D721Med (cell line): ENCODE results near the gene NRP2.

Experiments used
- DNase-seq: peaks from one replicate; pipeline ENCODE4 v3.0.0; 2011; ENCODE audit warnings: low spot score; ENCODE audit not compliant: insufficient read length
- FAIRE-seq: peaks from 2 replicates; lab custom pipeline; 2011; peaks lifted over from hg19 to GRCh38; lab: Jason Lieb, UNC
- CTCF ChIP-seq: IDR thresholded peaks from 2 replicates; pipeline ENCODE4 v1.5.1; 2012; ENCODE audit warnings: mild to moderate bottlenecking, control low read depth; ENCODE audit not compliant: insufficient read depth; ENCODE audit errors: missing control alignments

The NRP2 gene

GRCh38 chr2:205654878-205655605, 27.3 kb upstream of the NRP2 start:
- TF ChIP-seq CTCF, result no peak
- DNase-seq (no peak), FAIRE-seq (no peak)

- FAIRE-seq (no peak), DNase-seq (no peak)
- no peak for TF ChIP-seq CTCF
These were observed 26.4 kb upstream of the NRP2 start for GRCh38 chr2:205655779-205656456.

GRCh38 chr2:205656461-205656860, 25.8 kb upstream of the NRP2 start:
- DNase-seq, result no peak
- FAIRE-seq, result no peak
- TF ChIP-seq CTCF, result no peak

GRCh38 chr2:205656941-205657340, 25.4 kb upstream of the NRP2 start:
- no peak for DNase-seq
- TF ChIP-seq CTCF, result no peak
- FAIRE-seq, result no peak

GRCh38 chr2:205657579-205657978, 24.7 kb upstream of the NRP2 start:
- no peak for FAIRE-seq
- TF ChIP-seq CTCF, result no peak
- DNase-seq, result no peak

GRCh38 chr2:205658068-205658467, 24.2 kb upstream of the NRP2 start:
- TF ChIP-seq CTCF, result no peak
- DNase-seq (no peak), FAIRE-seq (no peak)

GRCh38 chr2:205658572-205658971, 23.7 kb upstream of the NRP2 start:
- TF ChIP-seq CTCF, result no peak
- DNase-seq, result no peak
- FAIRE-seq, result no peak
